Lung (tissue), 12 donors: ENCODE measurements around the gene TBATA. TPM values are rescaled to one million over a fixed set of nuclear protein-coding genes. Genes with fewer than 3 reads are reported as not detected.

Experiments
- ATAC-seq: fragments of 200-7000 bp; cut with Tn5 transposase; one replicate; pipeline ENCODE4 v1.9.1; 2020; ENCODE audit warnings: moderate number of reproducible peaks; ENCODE audit not compliant: insufficient read depth, low FRiP score
- DNase-seq, 3 donors: peaks; one replicate each; pipeline ENCODE4 v3.0.0-alpha.2; 2013 to 2017
- H3K27ac ChIP-seq, 2 donors: one replicate each; pipeline ENCODE4 v1.5.1; 2013; ENCODE audit warnings: mild to moderate bottlenecking in 2 of 2, moderate library complexity in 2 of 2, control low read depth in 1 of 2, inconsistent platforms in 1 of 2, low read depth in 1 of 2, low read length in 1 of 2
- H3K27me3 ChIP-seq, 3 donors: one replicate each; pipeline ENCODE4 v1.5.1; 2013; ENCODE audit warnings: low read length in 2 of 3; ENCODE audit not compliant: control insufficient read depth in 3 of 3, insufficient read depth in 3 of 3
- H3K36me3 ChIP-seq, 4 donors: one replicate each; pipeline ENCODE4 v1.5.1; 2013; ENCODE audit warnings: low read length in 4 of 4, mild to moderate bottlenecking in 1 of 4, moderate library complexity in 1 of 4; ENCODE audit not compliant: control insufficient read depth in 4 of 4, insufficient read depth in 4 of 4
- H3K4me1 ChIP-seq, 5 donors: one replicate each; pipeline ENCODE4 v1.5.1; 2013; ENCODE audit warnings: low read length in 5 of 5, mild to moderate bottlenecking in 2 of 5, moderate library complexity in 1 of 5; ENCODE audit not compliant: control insufficient read depth in 5 of 5, insufficient read depth in 5 of 5
- H3K4me3 ChIP-seq: one replicate; pipeline ENCODE4 v1.5.1; 2013; ENCODE audit warnings: mild to moderate bottlenecking, control low read depth, moderate library complexity
- H3K9ac ChIP-seq, 2 donors: one replicate each; pipeline ENCODE4 v1.5.1; 2013; ENCODE audit warnings: low read length in 2 of 2, control low read depth in 1 of 2; ENCODE audit not compliant: insufficient read depth in 1 of 2
- H3K9me3 ChIP-seq, 4 donors: one replicate each; pipeline ENCODE4 v1.5.1; 2013; ENCODE audit warnings: low read length in 3 of 4, mild to moderate bottlenecking in 1 of 4, moderate library complexity in 1 of 4; ENCODE audit not compliant: control insufficient read depth in 4 of 4, insufficient read depth in 3 of 4
- CTCF ChIP-seq: IDR thresholded peaks from 2 replicates; pipeline ENCODE4 v1.5.1; 2012; ENCODE audit warnings: mild to moderate bottlenecking; ENCODE audit errors: control extremely low read depth, extremely low read depth
- WGBS, 2 donors: extraction: QIAGEN DNeasy Blood & Tissue Kit; methylation state at CpG; one replicate each; pipeline ENCODE4 v1.1.7; 2013; 5-methylcytosine and 5-hydroxymethylcytosine counted together
- polyA plus RNA-seq, 2 donors: library from polyadenylated mRNA; stranded (reverse); fragments of 200-250 nt; gene quantifications; one replicate each; pipeline ENCODE4 v1.2.1, GENCODE V29; 2013
- total RNA-seq, 2 donors: library from RNA; depleted of rRNA in 1 of 2; stranded (reverse); fragments of >200 nt in 1 of 2; gene quantifications; one replicate each; pipeline ENCODE4 v1.2.1, GENCODE V29; 2014 to 2021
- donor health status: control.
- donor health status: control.
- donor health status: Bipolar disorder and iron deficiency.
- donor health status: healthy.
- donor health status: DM: yes; HTN: yes; CAD: no.

Gene TBATA
- total and polyA plus RNA-seq, 4 donors = not detected

- no peaks in the 10 kb centered on the region for H3K9me3 ChIP-seq
- no peaks in the 10 kb centered on the region for H3K27me3 ChIP-seq
- TF ChIP-seq CTCF = no peak
- H3K4me3 ChIP-seq = no peak overlapping the region
- ATAC-seq (no peak), DNase-seq (no peak)
- H3K36me3 ChIP-seq = peaks cover 0 to 8% (median 4%) of the 10 kb centered on the region in 4 donors
- H3K9ac ChIP-seq = no peak overlapping the region
- peaks cover 0 to 35% (median 16%) of the 10 kb centered on the region in 5 donors for H3K4me1 ChIP-seq
- WGBS, 2 donors = 5 to 15% methylated on average over 3 of the region's 3 CpGs
- no peak overlapping the region for H3K27ac ChIP-seq
Measured at GRCh38 chr10:70830164-70830563, 45.0 kb upstream of the TBATA start.

- 91 to 94% methylated on average over 5 of the region's 5 CpGs for WGBS, 2 donors
- peaks cover 0 to 34% (median 16%) of the 10 kb centered on the region in 5 donors for H3K4me1 ChIP-seq
- no peak for TF ChIP-seq CTCF
- no peak for DNase-seq
- no peak overlapping the region for H3K4me3 ChIP-seq
- peaks cover 0 to 9% (median 4%) of the 10 kb centered on the region in 4 donors for H3K36me3 ChIP-seq
- no peak overlapping the region for H3K9ac ChIP-seq
- no peak overlapping the region for H3K27ac ChIP-seq
- ATAC-seq = no peak
- H3K9me3 ChIP-seq = no peaks in the 10 kb centered on the region
- no peaks in the 10 kb centered on the region for H3K27me3 ChIP-seq
Measured at GRCh38 chr10:70829543-70829942, 44.4 kb upstream of the TBATA start.

GRCh38 chr10:70828923-70829322, 43.7 kb upstream of the TBATA start:
- H3K9ac ChIP-seq = no peak overlapping the region
- no peak for TF ChIP-seq CTCF
- H3K4me3 ChIP-seq = no peak overlapping the region
- H3K36me3 ChIP-seq = peaks cover 0 to 9% (median 4%) of the 10 kb centered on the region in 4 donors
- H3K9me3 ChIP-seq = no peaks in the 10 kb centered on the region
- H3K4me1 ChIP-seq = peaks cover 0 to 31% (median 16%) of the 10 kb centered on the region in 5 donors
- DNase-seq = no peak
- H3K27ac ChIP-seq = no peak overlapping the region
- 87 to 90% methylated on average over 4 of the region's 4 CpGs for WGBS, 2 donors
- no peaks in the 10 kb centered on the region for H3K27me3 ChIP-seq
- no peak for ATAC-seq
